Measurements from ENCODE around the gene SDK1.

The SDK1 gene

GRCh38 chr7:3461923-3462322 is 160.9 kb downstream of the SDK1 start:
- no peak for DNase-seq (ENCODE audit: extremely low spot score)
- ChIA-PET CTCF (no interaction called here), POLR2A (no interaction called here)
- TF ChIP-seq ZNF384 (IDR thresholded peaks at IDR 0.05), result no peak
- no peak for TF ChIP-seq FOXM1 (IDR thresholded peaks at IDR 0.05; ENCODE audit: borderline replicate concordance)
- TF ChIP-seq HDGF (IDR thresholded peaks at IDR 0.05; ENCODE audit: borderline replicate concordance), result no peak
- TF ChIP-seq SP1 (IDR thresholded peaks at IDR 0.05), result no peak
- no peak for TF ChIP-seq BHLHE40 (IDR thresholded peaks at IDR 0.05; ENCODE audit: borderline replicate concordance)
- TF ChIP-seq L3MBTL2 (conservative IDR thresholded peaks at IDR 0.05), result no peak
- TF ChIP-seq TARDBP (IDR thresholded peaks at IDR 0.05), result no peak
- TF ChIP-seq NFRKB (IDR thresholded peaks at IDR 0.05), result no peak
- TF ChIP-seq ARNT (IDR thresholded peaks at IDR 0.05), result no peak
- no peak for TF ChIP-seq FOXA1 (IDR thresholded peaks at IDR 0.05)
- TF ChIP-seq FOXK2 (IDR thresholded peaks at IDR 0.05), result no peak
- TF ChIP-seq ELF4 (IDR thresholded peaks at IDR 0.05), result no peak
- TF ChIP-seq LEF1 (IDR thresholded peaks at IDR 0.05; ENCODE audit: borderline replicate concordance), result no peak
- no peak for TF ChIP-seq CTBP1 (IDR thresholded peaks at IDR 0.05; ENCODE audit: borderline replicate concordance)
- TF ChIP-seq SUZ12 (IDR thresholded peaks at IDR 0.05), result no peak
- TF ChIP-seq, protein P1, sequence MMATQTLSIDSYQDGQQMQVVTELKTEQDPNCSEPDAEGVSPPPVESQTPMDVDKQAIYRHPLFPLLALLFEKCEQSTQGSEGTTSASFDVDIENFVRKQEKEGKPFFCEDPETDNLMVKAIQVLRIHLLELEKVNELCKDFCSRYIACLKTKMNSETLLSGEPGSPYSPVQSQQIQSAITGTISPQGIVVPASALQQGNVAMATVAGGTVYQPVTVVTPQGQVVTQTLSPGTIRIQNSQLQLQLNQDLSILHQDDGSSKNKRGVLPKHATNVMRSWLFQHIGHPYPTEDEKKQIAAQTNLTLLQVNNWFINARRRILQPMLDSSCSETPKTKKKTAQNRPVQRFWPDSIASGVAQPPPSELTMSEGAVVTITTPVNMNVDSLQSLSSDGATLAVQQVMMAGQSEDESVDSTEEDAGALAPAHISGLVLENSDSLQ (IDR thresholded peaks at IDR 0.05), result no peak

GRCh38 chr7:3463696-3464095 is 162.6 kb downstream of the SDK1 start:
- no peak for TF ChIP-seq FOXA1 (IDR thresholded peaks at IDR 0.05)
- no peak for DNase-seq (ENCODE audit: extremely low spot score)
- POLR2A ChIA-PET, result no interaction called here
- CTCF ChIA-PET, result no interaction called here

GRCh38 chr7:3464900-3465622 is 164.0 kb downstream of the SDK1 start:
- ChIA-PET POLR2A (no interaction called here), CTCF (no interaction called here)
- no peak for DNase-seq (ENCODE audit: extremely low spot score)

DNA sequence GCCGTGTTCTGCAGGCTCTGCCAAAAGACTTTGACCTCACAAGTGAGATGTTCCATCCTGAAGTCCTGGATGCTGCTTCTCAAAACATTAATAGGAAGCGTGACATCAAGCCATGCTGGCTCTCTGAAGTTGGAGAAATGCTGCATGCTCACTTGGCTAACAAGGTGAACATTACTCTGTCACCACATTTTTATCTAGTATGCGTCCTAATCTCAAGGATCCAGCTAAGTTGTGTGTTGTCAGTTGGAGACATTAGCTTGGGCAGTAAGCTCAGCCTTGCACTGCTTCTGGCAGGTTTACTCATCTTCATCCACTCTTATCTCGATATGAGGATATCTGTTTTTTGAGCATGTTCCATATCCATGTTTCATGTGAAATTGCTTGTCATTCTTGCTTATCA is 165.2 kb downstream of the SDK1 start:
- TF ChIP-seq ARNT (IDR thresholded peaks at IDR 0.05) (no peak), FOXA1 (IDR thresholded peaks at IDR 0.05) (no peak), HDGF (IDR thresholded peaks at IDR 0.05; ENCODE audit: borderline replicate concordance) (no peak), ZNF384 (IDR thresholded peaks at IDR 0.05) (no peak), FOXM1 (IDR thresholded peaks at IDR 0.05; ENCODE audit: borderline replicate concordance) (no peak), BHLHE40 (IDR thresholded peaks at IDR 0.05; ENCODE audit: borderline replicate concordance) (no peak), TARDBP (IDR thresholded peaks at IDR 0.05) (no peak), NFRKB (IDR thresholded peaks at IDR 0.05) (no peak), CTBP1 (IDR thresholded peaks at IDR 0.05; ENCODE audit: borderline replicate concordance) (no peak), FOXK2 (IDR thresholded peaks at IDR 0.05) (no peak)
- TF ChIP-seq, protein P1 (IDR thresholded peaks at IDR 0.05), result no peak
- ChIA-PET CTCF (no interaction called here), POLR2A (no interaction called here)
- DNase-seq (ENCODE audit: extremely low spot score), result no peak

More at GRCh38 chr7:3464900-3465622, 164.0 kb downstream of the SDK1 start:
- TF ChIP-seq, protein P1 (IDR thresholded peaks at IDR 0.05), result no peak
- no peak for TF ChIP-seq SP1 (IDR thresholded peaks at IDR 0.05)
- TF ChIP-seq SUZ12 (IDR thresholded peaks at IDR 0.05), result no peak
- no peak for TF ChIP-seq FOXK2 (IDR thresholded peaks at IDR 0.05)

GRCh38 chr7:3469641-3470040 is 168.6 kb downstream of the SDK1 start:
- DNase-seq (ENCODE audit: extremely low spot score), result no peak
- ChIA-PET CTCF (no interaction called here), POLR2A (no interaction called here)
- TF ChIP-seq BHLHE40 (IDR thresholded peaks at IDR 0.05; ENCODE audit: borderline replicate concordance) (no peak), CTBP1 (IDR thresholded peaks at IDR 0.05; ENCODE audit: borderline replicate concordance) (no peak), LEF1 (IDR thresholded peaks at IDR 0.05; ENCODE audit: borderline replicate concordance) (no peak), TARDBP (IDR thresholded peaks at IDR 0.05) (no peak), HDGF (IDR thresholded peaks at IDR 0.05; ENCODE audit: borderline replicate concordance) (no peak), FOXA1 (IDR thresholded peaks at IDR 0.05) (no peak), ZNF384 (IDR thresholded peaks at IDR 0.05) (no peak)

DNA sequence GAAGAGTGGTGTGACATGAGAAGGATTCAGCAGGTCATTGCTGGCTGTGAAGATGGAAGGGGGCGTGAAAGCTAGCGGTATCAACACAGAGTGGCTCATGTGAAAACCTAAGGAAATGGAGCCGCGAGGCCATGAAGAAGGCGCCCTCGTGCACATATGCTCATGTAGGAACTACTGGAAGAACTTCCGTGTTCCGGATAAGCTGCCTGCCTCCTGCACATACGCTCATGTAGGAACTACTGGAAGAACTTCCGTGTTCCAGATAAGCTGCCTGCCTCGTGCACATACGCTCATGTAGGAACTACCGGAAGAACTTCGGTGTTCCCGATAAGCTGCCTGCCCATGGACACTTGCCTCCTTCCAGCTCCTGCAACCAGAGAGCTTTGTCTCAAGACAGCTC is 179.1 kb downstream of the SDK1 start:
- DNase-seq (ENCODE audit: extremely low spot score), result no peak
- ChIA-PET POLR2A (no interaction called here), CTCF (interaction anchor here (1.0 kb wide), 1 partner anchor 14 kb away, joined by 3 read pairs; no protein-coding TSS in a partner anchor)
- no peak for TF ChIP-seq LEF1 (IDR thresholded peaks at IDR 0.05; ENCODE audit: borderline replicate concordance)

DNA sequence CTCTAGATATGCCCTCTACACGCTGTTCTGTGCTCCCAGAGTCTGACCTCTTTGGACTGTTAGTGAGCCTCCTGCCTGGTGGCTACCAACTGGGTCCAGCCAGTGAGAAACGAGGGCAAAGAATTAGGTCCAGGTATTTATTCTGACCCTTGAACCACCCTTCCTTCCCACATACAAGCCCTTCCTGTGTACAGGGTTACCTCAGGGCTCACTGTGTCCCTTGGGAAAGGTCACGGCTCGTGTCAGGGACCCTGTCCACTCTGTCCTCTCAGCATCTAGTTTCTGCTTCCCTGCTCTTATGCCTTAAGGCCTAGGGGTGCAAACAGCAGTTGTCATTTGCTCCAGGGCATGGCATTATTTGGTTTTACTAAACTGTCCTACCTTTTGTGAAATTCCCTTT is 180.4 kb downstream of the SDK1 start:
- no peak for DNase-seq (ENCODE audit: extremely low spot score)
- no peak for TF ChIP-seq SUZ12 (IDR thresholded peaks at IDR 0.05)
- TF ChIP-seq CTBP1 (IDR thresholded peaks at IDR 0.05; ENCODE audit: borderline replicate concordance), result no peak
- TF ChIP-seq ARNT (IDR thresholded peaks at IDR 0.05), result no peak
- no peak for TF ChIP-seq LEF1 (IDR thresholded peaks at IDR 0.05; ENCODE audit: borderline replicate concordance)
- TF ChIP-seq, protein P1 (IDR thresholded peaks at IDR 0.05), result no peak
- TF ChIP-seq NFRKB (IDR thresholded peaks at IDR 0.05), result no peak
- TF ChIP-seq FOXA1 (IDR thresholded peaks at IDR 0.05), result no peak
- no peak for TF ChIP-seq ZNF384 (IDR thresholded peaks at IDR 0.05)
- no peak for TF ChIP-seq FOXK2 (IDR thresholded peaks at IDR 0.05)
- no peak for TF ChIP-seq HDGF (IDR thresholded peaks at IDR 0.05; ENCODE audit: borderline replicate concordance)
- TF ChIP-seq L3MBTL2 (conservative IDR thresholded peaks at IDR 0.05), result no peak
- no peak for TF ChIP-seq FOXM1 (IDR thresholded peaks at IDR 0.05; ENCODE audit: borderline replicate concordance)
- TF ChIP-seq SP1 (IDR thresholded peaks at IDR 0.05), result no peak
- TF ChIP-seq ELF4 (IDR thresholded peaks at IDR 0.05), result no peak
- no peak for TF ChIP-seq TARDBP (IDR thresholded peaks at IDR 0.05)
- no peak for TF ChIP-seq BHLHE40 (IDR thresholded peaks at IDR 0.05; ENCODE audit: borderline replicate concordance)
- ChIA-PET POLR2A (no interaction called here), CTCF (interaction anchor here (0.7 to 1.4 kb wide), 2 partner anchors 12 to 179 kb away, joined by 4 to 6 read pairs; no protein-coding TSS in a partner anchor)
